HCT116 (cell line): ENCODE results near the gene LDLR. TPM values are rescaled to one million over a fixed set of nuclear protein-coding genes. Genes with fewer than 3 reads are reported as not detected.

Source experiments
- ATAC-seq: fragments of 200-7000 bp; cut with Tn5 transposase; 2 replicates; pipeline ENCODE4 v1.9.1; 2020; ENCODE audit warnings: mild to moderate bottlenecking, moderate library complexity
- BruUV-seq: library from RNA; stranded (reverse); fragments of 400-500 nt; replicated peaks from 2 replicates; lab custom pipeline; 2021; lab: Mats Ljungman, UMichigan
- CTCF ChIA-PET: fragments of 300-600 bp; sonication (Branson Sonifier 250); formaldehyde crosslinking; loops from one replicate; lab custom pipeline; 2021; ENCODE audit warnings: antibody characterized with exemption; lab: Charles Lee
- POLR2A ChIA-PET: fragments of 300-600, 350-600 bp; sonication (Branson Sonifier 250); formaldehyde crosslinking; loops from one replicate; lab custom pipeline; 2021; ENCODE audit warnings: antibody characterized with exemption; lab: Charles Lee
- RAD21 ChIA-PET, 2 experiments: fragments of 300-600 bp; sonication (Branson Sonifier 250); formaldehyde crosslinking; loops; one replicate each; lab custom pipeline; 2023; ENCODE audit warnings: low total read pairs in 2 of 2; ENCODE audit not compliant: uncharacterized antibody in 2 of 2, unreplicated experiment in 2 of 2, low non-redundant PET in 1 of 2; lab: Charles Lee
- DNase-seq: peaks from one replicate; pipeline ENCODE4 v3.0.0-alpha.2; 2010; ENCODE audit warnings: low read depth, low spot score
- H2AFZ ChIP-seq: fragments of 200-600 bp; shearing (Covaris generic), sonication (generic); 2 replicates; pipeline ENCODE4 v1.6.1; 2017; ENCODE audit warnings: low read depth, mixed run types, mixed read lengths, antibody characterized with exemption, low read length; ENCODE audit not compliant: poor library complexity, severe bottlenecking
- H3K27ac ChIP-seq: 2 replicates; pipeline ENCODE4 v1.5.1; 2012; ENCODE audit warnings: low read depth, low read length
- H3K27me3 ChIP-seq: fragments of 200-600 bp; sonication (generic); 2 replicates; pipeline ENCODE4 v1.6.1; 2016; ENCODE audit warnings: mixed run types, low read length, mixed read lengths; ENCODE audit not compliant: insufficient read depth
- H3K36me3 ChIP-seq, 2 experiments: fragments of 200-500 bp in 1 of 2; fragments of 200-600 bp in 1 of 2; sonication (Bioruptor generic) in 1 of 2; sonication (generic) in 1 of 2; 2 replicates each; pipeline versions ENCODE4 v1.5.1 to v1.6.1; 2014 to 2016; ENCODE audit warnings: low read length in 2 of 2, inconsistent platforms in 1 of 2, mixed read lengths in 1 of 2, mixed run types in 1 of 2; ENCODE audit not compliant: insufficient read depth in 2 of 2, control insufficient read depth in 1 of 2
- H3K4me1 ChIP-seq, 2 experiments: fragments of 200-600 bp in 1 of 2; sonication (generic) in 1 of 2; 2 replicates each; pipeline versions ENCODE4 v1.5.1 to v1.6.1; 2012 to 2017; ENCODE audit warnings: low read length in 2 of 2, inconsistent platforms in 1 of 2, mild to moderate bottlenecking in 1 of 2, mixed read lengths in 1 of 2, mixed run types in 1 of 2, moderate library complexity in 1 of 2; ENCODE audit not compliant: insufficient read depth in 2 of 2, control insufficient read depth in 1 of 2
- H3K4me2 ChIP-seq: fragments of 200-600 bp; sonication (generic); 2 replicates; pipeline ENCODE4 v1.6.1; 2017; ENCODE audit warnings: mixed run types, low read length, mixed read lengths
- H3K4me3 ChIP-seq, 2 experiments: fragments of 200-600 bp in 1 of 2; sonication (generic) in 1 of 2; replicated peaks in 1 of 2; 2 replicates each; pipeline ENCODE4 v1.5.1; 2011 to 2016; ENCODE audit warnings: low read length in 2 of 2, control low read depth in 1 of 2, low read depth in 1 of 2, mild to moderate bottlenecking in 1 of 2, mixed read lengths in 1 of 2, mixed run types in 1 of 2
- H3K79me2 ChIP-seq: fragments of 200-600 bp; sonication (generic); 2 replicates; pipeline ENCODE4 v1.6.1; 2017; ENCODE audit warnings: mild to moderate bottlenecking, mixed run types, low read length, moderate library complexity, mixed read lengths; ENCODE audit not compliant: insufficient read depth
- H3K9ac ChIP-seq: fragments of 200-600 bp; sonication (generic); 2 replicates; pipeline ENCODE4 v1.6.1; 2016; ENCODE audit warnings: low read length, mixed read lengths
- H3K9me2 ChIP-seq: fragments of 200-600 bp; sonication (generic), shearing (Covaris generic); 2 replicates; pipeline ENCODE4 v1.6.1; 2017; ENCODE audit warnings: mixed run types, mild to moderate bottlenecking, moderate library complexity; ENCODE audit not compliant: insufficient read depth
- H3K9me3 ChIP-seq, 2 experiments: fragments of 200-500 bp in 1 of 2; fragments of 200-600 bp in 1 of 2; sonication (Bioruptor generic) in 1 of 2; sonication (generic) in 1 of 2; 2 replicates each; pipeline ENCODE4 v1.6.1; 2014 to 2017; ENCODE audit warnings: low read length in 2 of 2, mixed read lengths in 2 of 2, inconsistent platforms in 1 of 2, low read depth in 1 of 2, mild to moderate bottlenecking in 1 of 2, mixed run types in 1 of 2, moderate library complexity in 1 of 2; ENCODE audit not compliant: control insufficient read depth in 1 of 2, insufficient read depth in 1 of 2
- H4K20me1 ChIP-seq: fragments of 200-600 bp; sonication (generic), shearing (Covaris generic); 2 replicates; pipeline ENCODE4 v1.6.1; 2017; ENCODE audit warnings: mixed run types, mild to moderate bottlenecking, moderate library complexity; ENCODE audit not compliant: insufficient read depth
- ATF3 ChIP-seq: IDR thresholded peaks from 2 replicates; pipeline ENCODE4 v1.6.1; 2012
- CBX3 ChIP-seq: IDR thresholded peaks from 2 replicates; pipeline ENCODE4 v1.6.1; 2012; ENCODE audit warnings: low read depth
- CEBPB ChIP-seq: IDR thresholded peaks from 2 replicates; pipeline ENCODE4 v1.6.1; 2012; ENCODE audit warnings: low read depth
- CTCF ChIP-seq, 3 experiments: fragments of 200-600 bp in 1 of 3; sonication (generic) in 1 of 3; IDR thresholded peaks in 2 of 3; conservative IDR thresholded peaks in 1 of 3; 2 replicates each; pipeline ENCODE4 v1.5.1; 2012 to 2017; ENCODE audit warnings: low read depth in 2 of 3, low read length in 2 of 3, antibody characterized with exemption in 1 of 3, borderline replicate concordance in 1 of 3, control low read depth in 1 of 3, mild to moderate bottlenecking in 1 of 3, mixed read lengths in 1 of 3, mixed run types in 1 of 3, moderate library complexity in 1 of 3; ENCODE audit not compliant: insufficient read depth in 1 of 3
- EGR1 ChIP-seq: IDR thresholded peaks from 2 replicates; pipeline ENCODE4 v1.6.1; 2012; ENCODE audit warnings: low read depth
- ELF1 ChIP-seq: IDR thresholded peaks from 2 replicates; pipeline ENCODE4 v1.6.1; 2012; ENCODE audit warnings: low read depth, borderline replicate concordance
- JUND ChIP-seq: IDR thresholded peaks from 2 replicates; pipeline ENCODE4 v1.6.1; 2012
- POLR2A ChIP-seq: IDR thresholded peaks from 2 replicates; pipeline ENCODE4 v1.7.0; 2011; ENCODE audit warnings: borderline replicate concordance; ENCODE audit not compliant: insufficient read depth, insufficient read length; ENCODE audit errors: extremely low read depth
- POLR2AphosphoS5 ChIP-seq: IDR thresholded peaks from 2 replicates; pipeline ENCODE4 v1.6.1; 2011; ENCODE audit warnings: mild to moderate bottlenecking, low read depth, low read length, moderate library complexity
- SIN3A ChIP-seq: IDR thresholded peaks from 2 replicates; pipeline ENCODE4 v1.6.1; 2012; ENCODE audit warnings: low read depth
- SRF ChIP-seq: IDR thresholded peaks from 2 replicates; pipeline ENCODE4 v1.6.1; 2012; ENCODE audit warnings: low read depth
- TCF7L2 ChIP-seq: IDR thresholded peaks from 2 replicates; pipeline ENCODE4 v1.7.0; 2011; ENCODE audit warnings: borderline replicate concordance, inconsistent platforms; ENCODE audit not compliant: insufficient read depth, insufficient read length; ENCODE audit errors: extremely low read depth
- YY1 ChIP-seq: IDR thresholded peaks from 2 replicates; pipeline ENCODE4 v1.6.1; 2011; ENCODE audit warnings: low read length, low read depth, moderate library complexity, mild to moderate bottlenecking; ENCODE audit not compliant: insufficient replicate concordance; ENCODE audit errors: extremely low read depth
- ZBTB33 ChIP-seq: IDR thresholded peaks from 2 replicates; pipeline ENCODE4 v1.6.1; 2011; ENCODE audit warnings: mild to moderate bottlenecking, low read length, moderate library complexity; ENCODE audit not compliant: insufficient replicate concordance; ENCODE audit errors: extremely low read depth
- ZFX ChIP-seq: fragments of 450-650 bp; IDR thresholded peaks from 2 replicates; pipeline ENCODE4 v1.6.1; 2017
- ZNF274 ChIP-seq: fragments of 200-500 bp; sonication (Bioruptor generic); IDR thresholded peaks from 2 replicates; pipeline ENCODE4 v1.6.1; 2014; ENCODE audit warnings: mild to moderate bottlenecking, low read depth, low read length, inconsistent platforms
- intact Hi-C: fragments of 100-400 bp; cut with micrococcal nuclease; formaldehyde crosslinking; loops from 2 replicates; pipeline ENCODE4 v1.10.0; 2022
- total RNA-seq: library from RNA; stranded (reverse); gene quantifications from one replicate; pipeline ENCODE4 v1.2.1, GENCODE V29; 2021; ENCODE audit not compliant: unreplicated experiment
- TF ChIP-seq, protein P1 (sequence below): IDR thresholded peaks from 2 replicates; pipeline ENCODE4 v1.6.1; 2012

Gene LDLR
- total RNA-seq, 1 experiment from 2014 or later, result 92.4 TPM

DNA sequence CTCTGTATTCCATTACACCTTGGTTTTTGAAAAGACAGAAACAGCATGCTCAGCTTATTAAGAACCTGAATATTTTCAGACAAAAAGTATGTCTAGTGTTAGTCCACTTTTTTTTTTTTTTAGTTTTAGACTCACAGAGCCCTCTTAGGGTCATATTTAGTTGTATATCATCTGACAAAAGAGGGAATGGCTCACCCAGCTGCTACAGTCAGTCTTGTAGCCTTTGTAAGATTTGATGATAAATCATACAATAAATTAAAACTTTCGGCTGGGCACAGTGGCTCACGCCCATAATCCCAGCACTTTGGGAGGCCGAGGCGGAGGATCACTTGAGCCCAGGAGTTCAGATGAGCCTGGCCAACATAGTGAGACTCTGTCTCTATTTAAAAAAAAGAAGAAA, 43.7 kb upstream of the LDLR start:
- no peak overlapping the region for H2AFZ ChIP-seq
- TF ChIP-seq ZFX, result no peak
- no peak for TF ChIP-seq JUND
- TF ChIP-seq YY1, result no peak
- TF ChIP-seq ZBTB33, result no peak
- TF ChIP-seq POLR2AphosphoS5, result no peak
- TF ChIP-seq EGR1, result no peak
- TF ChIP-seq ZNF274, result no peak
- TF ChIP-seq CTCF (IDR thresholded peaks at IDR 0.05 in 2 of 3, conservative IDR thresholded peaks at IDR 0.05 in 1 of 3; ENCODE audit: borderline replicate concordance in 1 of 3, insufficient read depth in 1 of 3, low read depth in 2 of 3, low read length in 2 of 3), result no peak
- no peak for TF ChIP-seq ELF1
- no peak for TF ChIP-seq TCF7L2
- TF ChIP-seq ATF3, result no peak
- no peak for TF ChIP-seq CBX3
- no peak for TF ChIP-seq SIN3A
- no peak for TF ChIP-seq POLR2A
- no peak for TF ChIP-seq SRF
- no peak for TF ChIP-seq CEBPB
- TF ChIP-seq, protein P1, sequence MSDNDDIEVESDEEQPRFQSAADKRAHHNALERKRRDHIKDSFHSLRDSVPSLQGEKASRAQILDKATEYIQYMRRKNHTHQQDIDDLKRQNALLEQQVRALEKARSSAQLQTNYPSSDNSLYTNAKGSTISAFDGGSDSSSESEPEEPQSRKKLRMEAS, result no peak
- TF ChIP-seq, all 23 proteins: peak for 0
- H3K4me2 ChIP-seq, result no peak overlapping the region
- peaks cover 15% of the 10 kb centered on the region; the same call in 1 of the 2 replicates for H3K79me2 ChIP-seq
- ChIA-PET POLR2A (no interaction called here), CTCF (interaction anchor here (1.3 kb wide), 1 partner anchor 10 kb away, joined by 4 read pairs; no protein-coding TSS in a partner anchor), RAD21 (no interaction called here)
- DNase-seq, result no peak
- no TSS peak for BruUV-seq
- no peak overlapping the region for H3K9ac ChIP-seq
- H3K36me3 ChIP-seq, result peaks cover 14 to 37% of the 10 kb centered on the region in 2 experiments
- no peaks in the 10 kb centered on the region for H3K4me1 ChIP-seq
- H3K27me3 ChIP-seq, result no peaks in the 10 kb centered on the region
- H3K9me3 ChIP-seq, result no peaks in the 10 kb centered on the region
- H3K4me3 ChIP-seq, result no peak overlapping the region
- no peak overlapping the region for H3K27ac ChIP-seq
- ATAC-seq, result no peak
- H4K20me1 ChIP-seq, result no peaks in the 10 kb centered on the region
- intact Hi-C loops, result no loop called here
- no peaks in the 10 kb centered on the region for H3K9me2 ChIP-seq
